Neural progenitor cell (in vitro differentiated cells): ENCODE measurements around the gene VRTN. TPM values are rescaled to one million over a fixed set of nuclear protein-coding genes. Genes with fewer than 3 reads are reported as not detected.

Experiments used
- DNase-seq: peaks from one replicate; pipeline ENCODE4 v3.0.0-alpha.2; 2016; ENCODE audit warnings: low spot score
- H2AFZ ChIP-seq: fragments of 200-600 bp; sonication (generic); replicated peaks from 2 replicates; pipeline ENCODE4 v1.6.1; 2016; ENCODE audit warnings: antibody characterized with exemption
- H3F3A ChIP-seq: fragments of 200-600 bp; sonication (generic); 2 replicates; pipeline ENCODE4 v1.6.1; 2016; ENCODE audit warnings: antibody characterized with exemption, low read depth
- H3K27ac ChIP-seq: fragments of 200-600 bp; sonication (generic); 2 replicates; pipeline ENCODE4 v1.5.1; 2016; ENCODE audit warnings: mild to moderate bottlenecking
- H3K27me3 ChIP-seq: fragments of 200-600 bp; sonication (generic); 2 replicates; pipeline ENCODE4 v1.6.1; 2016; ENCODE audit warnings: mild to moderate bottlenecking, moderate library complexity
- H3K36me3 ChIP-seq: fragments of 200-600 bp; sonication (generic); 2 replicates; pipeline ENCODE4 v1.5.1; 2016
- H3K4me1 ChIP-seq: fragments of 200-600 bp; sonication (generic); 2 replicates; pipeline ENCODE4 v1.6.1; 2016; ENCODE audit warnings: mixed run types
- H3K4me2 ChIP-seq: fragments of 200-600 bp; sonication (generic); 2 replicates; pipeline ENCODE4 v1.6.1; 2016
- H3K4me3 ChIP-seq: fragments of 200-600 bp; sonication (generic); 2 replicates; pipeline ENCODE4 v1.5.1; 2016
- H3K79me2 ChIP-seq: fragments of 200-600 bp; sonication (generic); 2 replicates; pipeline ENCODE4 v1.6.1; 2016; ENCODE audit warnings: low read depth
- H3K9ac ChIP-seq: fragments of 200-600 bp; sonication (generic); 2 replicates; pipeline ENCODE4 v1.6.1; 2016
- H3K9me3 ChIP-seq: fragments of 200-600 bp; sonication (generic); 2 replicates; pipeline ENCODE4 v1.5.1; 2016; ENCODE audit warnings: low read depth
- H4K20me1 ChIP-seq: fragments of 200-600 bp; sonication (generic); 2 replicates; pipeline ENCODE4 v1.6.1; 2016; ENCODE audit warnings: low read depth
- H3K27ac Mint-ChIP-seq: 3 replicates; pipeline ENCODE4 v1.8.0; 2021; ENCODE audit warnings: mixed read lengths
- H3K27me3 Mint-ChIP-seq: 2 replicates; pipeline ENCODE4 v1.8.0; 2022; ENCODE audit warnings: low read depth, mild to moderate bottlenecking, inconsistent platforms, moderate library complexity, mixed read lengths; ENCODE audit not compliant: insufficient read depth
- H3K36me3 Mint-ChIP-seq: 3 replicates; pipeline ENCODE4 v1.8.0; 2021; ENCODE audit warnings: mixed read lengths
- H3K4me1 Mint-ChIP-seq: 3 replicates; pipeline ENCODE4 v1.8.0; 2021; ENCODE audit warnings: mixed read lengths
- H3K4me3 Mint-ChIP-seq: 3 replicates; pipeline ENCODE4 v1.8.0; 2021; ENCODE audit warnings: mild to moderate bottlenecking, moderate library complexity, mixed read lengths
- H3K9me3 Mint-ChIP-seq: 3 replicates; pipeline ENCODE4 v1.8.0; 2020; ENCODE audit warnings: mixed read lengths
- CTCF ChIP-seq: fragments of 200-600 bp; sonication (generic); IDR thresholded peaks from 2 replicates; pipeline ENCODE4 v1.5.1; 2017; ENCODE audit warnings: antibody characterized with exemption, mild to moderate bottlenecking
- EZH2 ChIP-seq: fragments of 200-600 bp; sonication (generic); IDR thresholded peaks from 2 replicates; pipeline ENCODE4 v1.6.1; 2017; ENCODE audit warnings: antibody characterized with exemption, mild to moderate bottlenecking, moderate library complexity
- EZH2phosphoT487 ChIP-seq: fragments of 200-600 bp; sonication (generic); IDR thresholded peaks from 2 replicates; pipeline ENCODE4 v1.6.1; 2017; ENCODE audit warnings: antibody characterized with exemption
- total RNA-seq: library from RNA; depleted of rRNA; stranded (reverse); fragments of >200 nt; gene quantifications from 2 replicates; pipeline ENCODE4 v1.2.3, GENCODE V29; 2015; ENCODE audit warnings: low replicate concordance

The VRTN gene
- total RNA-seq, 1 donor from 2014 or later = 7.9 TPM

- Mint-ChIP-seq H3K9me3 (no peaks in the 10 kb centered on the region), H3K27me3 (peaks cover 2% of the 10 kb centered on the region), H3K36me3 (no peaks in the 10 kb centered on the region), H3K4me1 (peaks cover 11% of the 10 kb centered on the region), H3K27ac (no peak overlapping the region), H3K4me3 (no peak overlapping the region)
- Histone ChIP-seq H3K4me1 (peaks cover 50% of the 10 kb centered on the region), H3K9me3 (no peaks in the 10 kb centered on the region), H3K4me3 (peak overlapping the region; percentile 43), H4K20me1 (no peaks in the 10 kb centered on the region), H3F3A (peaks cover 43% of the 10 kb centered on the region), H2AFZ (no peak overlapping the region), H3K9ac (no peak overlapping the region), H3K27me3 (no peaks in the 10 kb centered on the region), H3K36me3 (no peaks in the 10 kb centered on the region), H3K27ac (no peak overlapping the region), H3K4me2 (peak overlapping the region; percentile 75), H3K79me2 (peaks cover 70% of the 10 kb centered on the region)
- peak; percentile 33 for DNase-seq
- TF ChIP-seq CTCF (no peak), EZH2 (no peak), EZH2phosphoT487 (no peak)
Measured at GRCh38 chr14:74349757-74350156, 1.5 kb downstream of the VRTN start.

- no peaks in the 10 kb centered on the region for H3K36me3 Mint-ChIP-seq
- peaks cover 76% of the 10 kb centered on the region for H3K79me2 ChIP-seq
- peaks cover 50% of the 10 kb centered on the region for H3K4me1 ChIP-seq
- H3K27me3 Mint-ChIP-seq = peaks cover 2% of the 10 kb centered on the region
- H3K27me3 ChIP-seq = no peaks in the 10 kb centered on the region
- no peaks in the 10 kb centered on the region for H3K9me3 Mint-ChIP-seq
- H3K36me3 ChIP-seq = no peaks in the 10 kb centered on the region
- no peak for DNase-seq
- TF ChIP-seq EZH2 = no peak
- TF ChIP-seq EZH2phosphoT487 = no peak
- TF ChIP-seq CTCF = no peak
- no peaks in the 10 kb centered on the region for H4K20me1 ChIP-seq
- H3K9me3 ChIP-seq = no peaks in the 10 kb centered on the region
- H3K4me2 ChIP-seq = peak overlapping the region; percentile 75
- peaks cover 43% of the 10 kb centered on the region for H3F3A ChIP-seq
- H3K27ac Mint-ChIP-seq = no peak overlapping the region
- peak overlapping the region; percentile 29 for H2AFZ ChIP-seq
- no peak overlapping the region for H3K9ac ChIP-seq
- H3K4me1 Mint-ChIP-seq = peaks cover 11% of the 10 kb centered on the region
- H3K27ac ChIP-seq = no peak overlapping the region
- H3K4me3 ChIP-seq = peak overlapping the region; percentile 43
- no peak overlapping the region for H3K4me3 Mint-ChIP-seq
Measured at GRCh38 chr14:74350211-74350927, 2.1 kb downstream of the VRTN start.

- Histone ChIP-seq H3K4me1 (peaks cover 50% of the 10 kb centered on the region), H3K27me3 (no peaks in the 10 kb centered on the region), H3K4me3 (peak overlapping the region; percentile 14), H2AFZ (peak overlapping the region; percentile 29), H3K36me3 (no peaks in the 10 kb centered on the region), H3K9ac (no peak overlapping the region), H3F3A (peaks cover 43% of the 10 kb centered on the region), H3K79me2 (peaks cover 79% of the 10 kb centered on the region), H4K20me1 (no peaks in the 10 kb centered on the region), H3K9me3 (no peaks in the 10 kb centered on the region), H3K4me2 (peak overlapping the region; percentile 75), H3K27ac (no peak overlapping the region)
- H3K27ac Mint-ChIP-seq = no peak overlapping the region
- no peak overlapping the region for H3K4me3 Mint-ChIP-seq
- no peaks in the 10 kb centered on the region for H3K9me3 Mint-ChIP-seq
- TF ChIP-seq CTCF (no peak), EZH2 (no peak), EZH2phosphoT487 (no peak)
- H3K27me3 Mint-ChIP-seq = peaks cover 2% of the 10 kb centered on the region
- H3K36me3 Mint-ChIP-seq = no peaks in the 10 kb centered on the region
- DNase-seq = no peak
- H3K4me1 Mint-ChIP-seq = peaks cover 11% of the 10 kb centered on the region
Measured at GRCh38 chr14:74350928-74351323, 2.7 kb downstream of the VRTN start.
